Measurements from ENCODE around the gene KRTAP19-7.

Gene KRTAP19-7

GRCh38 chr21:30561264-30561895, at the start of gene KRTAP19-7:
Gene KRTAP19-7, minus strand, starts transcription at chr21:30561314. Its CDS starts 25 bp downstream, at chr21:30561289.
- no peak for DNase-seq (ENCODE audit: extremely low read depth in 1 of 2, low read depth in 1 of 2)

- no peak for DNase-seq (ENCODE audit: extremely low read depth in 1 of 2, low read depth in 1 of 2)
Observed at GRCh38 chr21:30605968-30606367, 44.9 kb upstream of the KRTAP19-7 start.

GRCh38 chr21:30600787-30601186, 39.7 kb upstream of the KRTAP19-7 start, which contains the start of gene KRTAP22-1:
Gene KRTAP22-1, plus strand, starts transcription at chr21:30601087.
- no peak for DNase-seq (ENCODE audit: extremely low read depth in 1 of 2, low read depth in 1 of 2)

- no peak for DNase-seq (ENCODE audit: extremely low read depth in 1 of 2, low read depth in 1 of 2)
Observed at GRCh38 chr21:30598802-30599201, 37.7 kb upstream of the KRTAP19-7 start, which contains the start of gene KRTAP6-2. Gene KRTAP6-2, minus strand, starts transcription at chr21:30598902. Its CDS starts 28 bp downstream, at chr21:30598874.

- no peak for DNase-seq (ENCODE audit: extremely low read depth in 1 of 2, low read depth in 1 of 2)
Observed at GRCh38 chr21:30592140-30592539, 31.0 kb upstream of the KRTAP19-7 start, which contains the start of gene KRTAP6-3. Gene KRTAP6-3, plus strand, starts transcription at chr21:30592440. Its CDS starts 6 bp downstream, at chr21:30592446.

- no peak for DNase-seq (ENCODE audit: extremely low read depth in 1 of 2, low read depth in 1 of 2)
Observed at GRCh38 chr21:30590297-30590696, 29.2 kb upstream of the KRTAP19-7 start, which contains the start of gene KRTAP22-2. Gene KRTAP22-2, minus strand, starts transcription at chr21:30590397.

- DNase-seq (ENCODE audit: extremely low read depth in 1 of 2, low read depth in 1 of 2) = no peak
Observed at GRCh38 chr21:30582870-30583269, 21.8 kb upstream of the KRTAP19-7 start.

GRCh38 chr21:30580132-30580531, 19.0 kb upstream of the KRTAP19-7 start:
- DNase-seq (ENCODE audit: extremely low read depth in 1 of 2, low read depth in 1 of 2) = no peak

- DNase-seq (ENCODE audit: extremely low read depth in 1 of 2, low read depth in 1 of 2) = no peak
Observed at GRCh38 chr21:30579346-30579745, 18.2 kb upstream of the KRTAP19-7 start.

GRCh38 chr21:30577766-30578165, 16.7 kb upstream of the KRTAP19-7 start:
- DNase-seq (ENCODE audit: extremely low read depth in 1 of 2, low read depth in 1 of 2) = no peak

GRCh38 chr21:30567617-30568016, 6.5 kb upstream of the KRTAP19-7 start:
- DNase-seq (ENCODE audit: extremely low read depth in 1 of 2, low read depth in 1 of 2) = no peak

GRCh38 chr21:30563630-30564029, 2.5 kb upstream of the KRTAP19-7 start:
- no peak for DNase-seq (ENCODE audit: extremely low read depth in 1 of 2, low read depth in 1 of 2)

GRCh38 chr21:30563072-30563471, 2.0 kb upstream of the KRTAP19-7 start:
- DNase-seq (ENCODE audit: extremely low read depth in 1 of 2, low read depth in 1 of 2) = no peak

- no peak for DNase-seq (ENCODE audit: extremely low read depth in 1 of 2, low read depth in 1 of 2)
Observed at GRCh38 chr21:30561957-30562356, 843 bp upstream of the KRTAP19-7 start.

- DNase-seq (ENCODE audit: extremely low read depth in 1 of 2, low read depth in 1 of 2) = no peak
Observed at GRCh38 chr21:30555095-30555494, 6.0 kb downstream of the KRTAP19-7 start.

GRCh38 chr21:30552782-30553181, 8.3 kb downstream of the KRTAP19-7 start:
- no peak for DNase-seq (ENCODE audit: extremely low read depth in 1 of 2, low read depth in 1 of 2)

- no peak for DNase-seq (ENCODE audit: extremely low read depth in 1 of 2, low read depth in 1 of 2)
Observed at GRCh38 chr21:30541764-30542163, 19.4 kb downstream of the KRTAP19-7 start, which contains the start of gene KRTAP19-6. Gene KRTAP19-6, minus strand, starts transcription at chr21:30541864. Its CDS starts 31 bp downstream, at chr21:30541833.

- DNase-seq (ENCODE audit: extremely low read depth in 1 of 2, low read depth in 1 of 2) = no peak
Observed at GRCh38 chr21:30518876-30519275, 42.2 kb downstream of the KRTAP19-7 start.

GRCh38 chr21:30515681-30516080, 45.4 kb downstream of the KRTAP19-7 start:
- no peak for DNase-seq (ENCODE audit: extremely low read depth in 1 of 2, low read depth in 1 of 2)
